ENCODE results near the gene PARN.

DNA sequence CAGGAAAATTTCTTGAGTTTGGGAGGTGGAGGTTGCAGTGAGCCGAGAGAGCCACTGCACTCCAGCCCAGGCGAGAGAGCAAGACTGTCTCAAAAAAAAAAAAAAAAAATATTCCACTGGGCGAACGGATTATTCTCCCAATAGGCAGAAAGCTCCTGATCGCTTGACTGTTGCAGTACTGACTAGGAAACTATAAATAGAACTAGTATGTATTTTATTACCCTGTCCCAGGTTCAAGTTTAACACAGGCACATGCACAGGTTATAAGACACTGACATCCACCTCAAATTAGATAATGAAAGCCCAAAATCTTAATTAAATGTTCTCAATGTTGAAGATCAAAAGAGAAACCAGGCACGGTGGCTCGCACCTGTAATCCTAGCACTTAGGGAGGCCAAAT lies 11.5 kb downstream of the PARN start:
- TF ChIP-seq, protein P1, sequence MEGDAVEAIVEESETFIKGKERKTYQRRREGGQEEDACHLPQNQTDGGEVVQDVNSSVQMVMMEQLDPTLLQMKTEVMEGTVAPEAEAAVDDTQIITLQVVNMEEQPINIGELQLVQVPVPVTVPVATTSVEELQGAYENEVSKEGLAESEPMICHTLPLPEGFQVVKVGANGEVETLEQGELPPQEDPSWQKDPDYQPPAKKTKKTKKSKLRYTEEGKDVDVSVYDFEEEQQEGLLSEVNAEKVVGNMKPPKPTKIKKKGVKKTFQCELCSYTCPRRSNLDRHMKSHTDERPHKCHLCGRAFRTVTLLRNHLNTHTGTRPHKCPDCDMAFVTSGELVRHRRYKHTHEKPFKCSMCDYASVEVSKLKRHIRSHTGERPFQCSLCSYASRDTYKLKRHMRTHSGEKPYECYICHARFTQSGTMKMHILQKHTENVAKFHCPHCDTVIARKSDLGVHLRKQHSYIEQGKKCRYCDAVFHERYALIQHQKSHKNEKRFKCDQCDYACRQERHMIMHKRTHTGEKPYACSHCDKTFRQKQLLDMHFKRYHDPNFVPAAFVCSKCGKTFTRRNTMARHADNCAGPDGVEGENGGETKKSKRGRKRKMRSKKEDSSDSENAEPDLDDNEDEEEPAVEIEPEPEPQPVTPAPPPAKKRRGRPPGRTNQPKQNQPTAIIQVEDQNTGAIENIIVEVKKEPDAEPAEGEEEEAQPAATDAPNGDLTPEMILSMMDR (IDR thresholded peaks at IDR 0.05) = no peak
- TF ChIP-seq SREBF2 (IDR thresholded peaks at IDR 0.05) (no peak), POLR2A (IDR thresholded peaks at IDR 0.05; ENCODE audit: low read length) (no peak), MAFK (IDR thresholded peaks at IDR 0.05; ENCODE audit: partially characterized antibody) (no peak), SMC3 (IDR thresholded peaks at IDR 0.05) (no peak), KDM1A (IDR thresholded peaks at IDR 0.05; ENCODE audit: low read depth) (no peak), ELK1 (IDR thresholded peaks at IDR 0.05; ENCODE audit: low read depth, low read length) (no peak), MAZ (IDR thresholded peaks at IDR 0.05; ENCODE audit: borderline replicate concordance, low read depth, low read length) (no peak), USF2 (IDR thresholded peaks at IDR 0.05) (no peak), CHD4 (IDR thresholded peaks at IDR 0.05; ENCODE audit: borderline replicate concordance) (no peak), ZFP36 (IDR thresholded peaks at IDR 0.05; ENCODE audit: borderline replicate concordance, partially characterized antibody) (no peak)
